ENCODE data around the gene KLK13.

The KLK13 gene

GRCh38 chr19:51040151-51040550 lies 24.7 kb downstream of the KLK13 start:
- no peak for TF ChIP-seq CTCF (IDR thresholded peaks at IDR 0.05; ENCODE audit: low read depth, low read length)

GRCh38 chr19:51036519-51036918 lies 28.4 kb downstream of the KLK13 start:
- TF ChIP-seq CTCF (IDR thresholded peaks at IDR 0.05; ENCODE audit: low read depth, low read length): no peak
- DNase-seq (ENCODE audit: extremely low read depth, low read depth): no peak

More at GRCh38 chr19:51040151-51040550, 24.7 kb downstream of the KLK13 start:
- DNase-seq (ENCODE audit: extremely low read depth, low read depth): no peak

- DNase-seq (ENCODE audit: extremely low read depth, low read depth): no peak
- no peak for TF ChIP-seq CTCF (IDR thresholded peaks at IDR 0.05; ENCODE audit: low read depth, low read length)
Observed at GRCh38 chr19:51034704-51035103, 30.2 kb downstream of the KLK13 start, which contains the start of gene KLK12. Gene KLK12, minus strand, starts transcription at chr19:51035002. Its CDS starts 381 bp downstream, at chr19:51034621.

GRCh38 chr19:51031880-51032225 lies 33.0 kb downstream of the KLK13 start:
- TF ChIP-seq CTCF (IDR thresholded peaks at IDR 0.05; ENCODE audit: low read depth, low read length): no peak
- DNase-seq (ENCODE audit: extremely low read depth, low read depth): no peak

GRCh38 chr19:51031220-51031879 lies 33.5 kb downstream of the KLK13 start:
- no peak for TF ChIP-seq CTCF (IDR thresholded peaks at IDR 0.05; ENCODE audit: low read depth, low read length)

GRCh38 chr19:51030631-51031030 lies 34.3 kb downstream of the KLK13 start:
- no peak for TF ChIP-seq CTCF (IDR thresholded peaks at IDR 0.05; ENCODE audit: low read depth, low read length)
- DNase-seq (ENCODE audit: extremely low read depth, low read depth): no peak

More at GRCh38 chr19:51031220-51031879, 33.5 kb downstream of the KLK13 start:
- DNase-seq (ENCODE audit: extremely low read depth, low read depth): no peak

GRCh38 chr19:51029718-51030117 lies 35.2 kb downstream of the KLK13 start:
- TF ChIP-seq CTCF (IDR thresholded peaks at IDR 0.05; ENCODE audit: low read depth, low read length): no peak
- no peak for DNase-seq (ENCODE audit: extremely low read depth, low read depth)
